Testis (tissue), 5 donors: ENCODE data around the gene EFNA5. TPM values are rescaled to one million over a fixed set of nuclear protein-coding genes. Genes with fewer than 3 reads are reported as not detected.
A peak's percentile ranks its signal among the peaks of the same experiment; 100 is the strongest.

ENCODE experiments used
- DNase-seq: peaks from one replicate; pipeline ENCODE4 v3.0.0-alpha.2; 2019
- H3K27ac ChIP-seq, 2 donors: fragments of 200-600 bp; sonication (generic); one replicate each; pipeline ENCODE4 v1.5.1; 2019
- H3K27me3 ChIP-seq: fragments of 200-600 bp; sonication (generic); one replicate; pipeline ENCODE4 v1.5.1; 2019
- H3K36me3 ChIP-seq: fragments of 200-600 bp; sonication (generic); one replicate; pipeline ENCODE4 v1.5.1; 2017; ENCODE audit warnings: low read depth; ENCODE audit errors: missing control alignments
- H3K4me1 ChIP-seq: fragments of 200-600 bp; sonication (generic); one replicate; pipeline ENCODE4 v1.5.1; 2019
- H3K4me3 ChIP-seq, 2 donors: fragments of 200-600 bp; sonication (generic); one replicate each; pipeline ENCODE4 v1.5.1; 2017 to 2019
- H3K9me3 ChIP-seq: fragments of 200-600 bp; sonication (generic); one replicate; pipeline ENCODE4 v1.5.1; 2017
- CTCF ChIP-seq, 3 experiments: fragments of 450-650 bp in 2 of 3; fragments of 200-600 bp in 1 of 3; sonication (generic) in 1 of 3; IDR thresholded peaks; one replicate each; pipeline ENCODE4 v1.5.1; 2016 to 2019; ENCODE audit warnings: antibody characterized with exemption in 3 of 3, mild to moderate bottlenecking in 2 of 3, moderate library complexity in 1 of 3
- POLR2A ChIP-seq: fragments of 450-650 bp; IDR thresholded peaks from one replicate; pipeline ENCODE4 v1.6.1; 2017; ENCODE audit warnings: antibody characterized with exemption, mild to moderate bottlenecking, moderate library complexity
- WGBS, 2 donors: methylation state at CpG; one replicate each; pipeline ENCODE4 v1.1.5; 2018; 5-methylcytosine and 5-hydroxymethylcytosine counted together
- intact Hi-C: fragments of 100-400 bp; cut with DNase I; formaldehyde crosslinking; loops from one replicate; pipeline ENCODE4 v1.15.1; 2023; ENCODE audit warnings: low total_unique reads
- long read RNA-seq, 2 donors: transcript quantifications; one replicate each; lab custom pipeline, GENCODE V29; 2026
- polyA plus RNA-seq: library from polyadenylated mRNA; stranded (reverse); fragments of 350-450 nt; fragmentation: Illumina TruSeq; extraction: RNeasy Lipid Tissue Mini Kit (QIAGEN cat#74804); gene quantifications from one replicate; pipeline ENCODE4 v1.2.3, GENCODE V29; 2014; ENCODE audit warnings: low read depth, low replicate concordance; ENCODE audit not compliant: insufficient read depth
- total RNA-seq, 2 donors: library from RNA; depleted of rRNA; stranded (reverse); fragments of >200 nt; gene quantifications; one replicate each; pipeline ENCODE4 v1.2.3, GENCODE V29; 2016

The EFNA5 gene
- total RNA-seq (1 to 10 TPM; 3.5 to 5.4 TPM), polyA plus RNA-seq (2.6 TPM)
- long read RNA-seq, donor 1: 0 reads
- long read RNA-seq, donor 2: 0 reads

- H3K4me3 ChIP-seq: peak within 1 kb of the TSS; percentile 62 to 71
- no peak for TF ChIP-seq CTCF (IDR thresholded peaks at IDR 0.05)
- TF ChIP-seq POLR2A: no peak
- intact Hi-C loops: no loop called here
- 1 to 2% methylated on average over 9 to 82 of the region's 84 CpGs for whole genome bisulfite sequencing, 2 donors
- peaks cover 13% of the 10 kb centered on the region for H3K4me1 ChIP-seq
- H3K27ac ChIP-seq: peak within 1 kb of the TSS; percentile 58 to 75
- H3K9me3 ChIP-seq: no peaks in the 10 kb centered on the region
- no peaks in the 10 kb centered on the region for H3K36me3 ChIP-seq
- DNase-seq: peak; percentile 49
- H3K27me3 ChIP-seq: no peaks in the 10 kb centered on the region
Observed at GRCh38 chr5:107670932-107671741, at the start of gene EFNA5. Gene EFNA5 (minus strand): TSS chr5:107670937.

- WGBS, 2 donors: 83 to 84% methylated on average over 1 to 6 of the region's 6 CpGs
Observed at GRCh38 chr5:107719034-107719606, 48.4 kb upstream of the EFNA5 start.

GRCh38 chr5:107717816-107718215, 47.1 kb upstream of the EFNA5 start:
- Histone ChIP-seq H3K4me3 (no peak overlapping the region), H3K36me3 (no peaks in the 10 kb centered on the region), H3K27ac (no peak overlapping the region), H3K4me1 (no peaks in the 10 kb centered on the region), H3K27me3 (no peaks in the 10 kb centered on the region), H3K9me3 (no peaks in the 10 kb centered on the region)
- no peak for DNase-seq
- WGBS, 2 donors: 79 to 95% methylated on average over 1 of the region's 1 CpG
- intact Hi-C loops: no loop called here
- no peak for TF ChIP-seq CTCF (IDR thresholded peaks at IDR 0.05)
- no peak for TF ChIP-seq POLR2A

More at GRCh38 chr5:107719034-107719606, 48.4 kb upstream of the EFNA5 start:
- Histone ChIP-seq H3K27ac (no peak overlapping the region), H3K36me3 (no peaks in the 10 kb centered on the region), H3K4me3 (no peak overlapping the region), H3K9me3 (no peaks in the 10 kb centered on the region), H3K4me1 (no peaks in the 10 kb centered on the region), H3K27me3 (no peaks in the 10 kb centered on the region)
- no peak for DNase-seq
- intact Hi-C loops: no loop called here
- TF ChIP-seq POLR2A: no peak
- TF ChIP-seq CTCF (IDR thresholded peaks at IDR 0.05): no peak

- TF ChIP-seq CTCF (IDR thresholded peaks at IDR 0.05) (no peak), POLR2A (no peak)
- 66 to 84% methylated on average over 5 of the region's 5 CpGs for WGBS, 2 donors
Observed at GRCh38 chr5:107713228-107713627, 42.5 kb upstream of the EFNA5 start.

More at GRCh38 chr5:107713228-107713627, 42.5 kb upstream of the EFNA5 start:
- no peak overlapping the region for H3K4me3 ChIP-seq
- H3K9me3 ChIP-seq: no peaks in the 10 kb centered on the region
- intact Hi-C loops: no loop called here
- H3K4me1 ChIP-seq: no peaks in the 10 kb centered on the region
- H3K27ac ChIP-seq: no peak overlapping the region
- H3K27me3 ChIP-seq: no peaks in the 10 kb centered on the region
- no peaks in the 10 kb centered on the region for H3K36me3 ChIP-seq
- no peak for DNase-seq
